OCI-LY3 (cell line): ENCODE results near the gene COL24A1.

Experiments
- H2AFZ ChIP-seq: fragments of 200-600, 300-600 bp; shearing (Covaris generic); 2 replicates; pipeline ENCODE4 v1.6.0; 2014; ENCODE audit warnings: antibody characterized with exemption, low read depth, low read length
- H3K27ac ChIP-seq: fragments of 200-600, 300-600 bp; sonication (generic); 2 replicates; pipeline ENCODE4 v1.5.1; 2014; ENCODE audit warnings: mild to moderate bottlenecking, low read length, moderate library complexity, mixed read lengths
- H3K27me3 ChIP-seq: fragments of 200-600, 300-600 bp; sonication (generic); 2 replicates; pipeline ENCODE4 v1.6.1; 2014; ENCODE audit warnings: low read depth, low read length, mixed read lengths
- H3K36me3 ChIP-seq: fragments of 200-600, 300-600 bp; sonication (generic); replicated peaks from 2 replicates; pipeline ENCODE3; 2014; ENCODE audit warnings: low read depth, low read length, mixed read lengths
- H3K4me1 ChIP-seq: fragments of 300-600, 200-600 bp; sonication (generic); 2 replicates; pipeline ENCODE4 v1.6.1; 2014; ENCODE audit warnings: low read length, mixed read lengths
- H3K4me2 ChIP-seq: fragments of 200-600, 300-600 bp; sonication (generic); 2 replicates; pipeline ENCODE4 v1.6.1; 2014; ENCODE audit warnings: low read length, mixed read lengths
- H3K4me3 ChIP-seq: fragments of 300-600, 200-600 bp; sonication (generic); 2 replicates; pipeline ENCODE4 v1.5.1; 2014; ENCODE audit warnings: antibody characterized with exemption, mild to moderate bottlenecking, low read length, moderate library complexity
- H3K79me2 ChIP-seq: fragments of 300-600, 200-600 bp; shearing (Covaris generic); 2 replicates; pipeline ENCODE4 v1.6.1; 2014; ENCODE audit warnings: mild to moderate bottlenecking, low read length, mixed read lengths
- H3K9ac ChIP-seq: fragments of 300-600, 200-600 bp; shearing (Covaris generic); 2 replicates; pipeline ENCODE4 v1.6.0; 2014; ENCODE audit warnings: mild to moderate bottlenecking, low read length, moderate library complexity
- H3K9me3 ChIP-seq: fragments of 200-600, 300-600 bp; shearing (Covaris generic); 2 replicates; pipeline ENCODE4 v1.6.1; 2014; ENCODE audit warnings: low read length, mixed read lengths; ENCODE audit not compliant: insufficient read depth
- H4K20me1 ChIP-seq: fragments of 200-600, 300-600 bp; sonication (generic); 2 replicates; pipeline ENCODE4 v1.6.1; 2016; ENCODE audit warnings: low read length, mixed read lengths; ENCODE audit not compliant: insufficient read depth
- CTCF ChIP-seq: fragments of 200-600, 300-600 bp; sonication (generic); IDR thresholded peaks from 2 replicates; pipeline ENCODE4 v1.5.1; 2014; ENCODE audit warnings: antibody characterized with exemption, low read length, low read depth
- EZH2phosphoT487 ChIP-seq: fragments of 200-600 bp; shearing (Covaris generic); IDR thresholded peaks from 2 replicates; pipeline ENCODE4 v1.6.1; 2018; ENCODE audit warnings: antibody characterized with exemption, mixed run types, low read depth

Gene COL24A1

GRCh38 chr1:86183810-86184209 lies 27.2 kb upstream of the COL24A1 start:
- Histone ChIP-seq H3K9ac (no peak overlapping the region), H3K4me3 (no peak overlapping the region), H3K4me1 (no peaks in the 10 kb centered on the region), H3K4me2 (no peak overlapping the region), H3K9me3 (no peaks in the 10 kb centered on the region), H4K20me1 (no peaks in the 10 kb centered on the region), H3K27ac (no peak overlapping the region), H3K27me3 (no peaks in the 10 kb centered on the region), H2AFZ (no peak overlapping the region), H3K79me2 (no peaks in the 10 kb centered on the region), H3K36me3 (no peaks in the 10 kb centered on the region)
- TF ChIP-seq CTCF (no peak), EZH2phosphoT487 (no peak)

GRCh38 chr1:86176226-86176625 lies 19.7 kb upstream of the COL24A1 start:
- TF ChIP-seq EZH2phosphoT487 (no peak), CTCF (no peak)
- Histone ChIP-seq H2AFZ (no peak overlapping the region), H3K4me1 (no peaks in the 10 kb centered on the region)

GRCh38 chr1:86175756-86176155 lies 19.2 kb upstream of the COL24A1 start:
- Histone ChIP-seq H2AFZ (no peak overlapping the region), H3K4me2 (no peak overlapping the region), H3K4me1 (no peaks in the 10 kb centered on the region), H3K79me2 (no peaks in the 10 kb centered on the region), H3K27me3 (no peaks in the 10 kb centered on the region), H3K4me3 (no peak overlapping the region), H3K9me3 (no peaks in the 10 kb centered on the region), H3K27ac (no peak overlapping the region), H3K36me3 (no peaks in the 10 kb centered on the region), H4K20me1 (no peaks in the 10 kb centered on the region), H3K9ac (no peak overlapping the region)
- TF ChIP-seq CTCF (no peak), EZH2phosphoT487 (no peak)

More at GRCh38 chr1:86176226-86176625, 19.7 kb upstream of the COL24A1 start:
- Histone ChIP-seq H3K9ac (no peak overlapping the region), H3K27ac (no peak overlapping the region), H3K27me3 (no peaks in the 10 kb centered on the region), H3K4me3 (no peak overlapping the region), H3K9me3 (no peaks in the 10 kb centered on the region), H3K36me3 (no peaks in the 10 kb centered on the region), H4K20me1 (no peaks in the 10 kb centered on the region), H3K4me2 (no peak overlapping the region), H3K79me2 (no peaks in the 10 kb centered on the region)

GRCh38 chr1:86169625-86170024 lies 13.1 kb upstream of the COL24A1 start:
- no peaks in the 10 kb centered on the region for H3K4me1 ChIP-seq
- no peaks in the 10 kb centered on the region for H3K9me3 ChIP-seq
- H3K4me3 ChIP-seq, result no peak overlapping the region
- TF ChIP-seq CTCF, result no peak
- TF ChIP-seq EZH2phosphoT487, result no peak
- no peak overlapping the region for H2AFZ ChIP-seq
- no peak overlapping the region for H3K9ac ChIP-seq
- no peaks in the 10 kb centered on the region for H3K27me3 ChIP-seq
- H3K27ac ChIP-seq, result no peak overlapping the region
- H4K20me1 ChIP-seq, result no peaks in the 10 kb centered on the region
- H3K79me2 ChIP-seq, result no peaks in the 10 kb centered on the region
- H3K36me3 ChIP-seq, result no peaks in the 10 kb centered on the region
- H3K4me2 ChIP-seq, result no peak overlapping the region
